Muscle layer of duodenum (tissue), 2 donors: ENCODE measurements around the gene DSCAM.

ENCODE experiments used
- H3K27ac ChIP-seq: one replicate; pipeline ENCODE4 v1.7.0; 2013; ENCODE audit warnings: mild to moderate bottlenecking, low read length
- H3K27me3 ChIP-seq: one replicate; pipeline ENCODE4 v1.7.0; 2013; ENCODE audit warnings: low read depth, mild to moderate bottlenecking, control low read depth, low read length
- H3K36me3 ChIP-seq, 2 donors: one replicate each; pipeline ENCODE4 v1.7.0; 2013; ENCODE audit warnings: low read length in 2 of 2, control low read depth in 1 of 2, mild to moderate bottlenecking in 1 of 2; ENCODE audit not compliant: insufficient read depth in 2 of 2, control insufficient read depth in 1 of 2
- H3K4me1 ChIP-seq, 2 donors: one replicate each; pipeline ENCODE4 v1.7.0; 2013; ENCODE audit warnings: low read length in 2 of 2, mild to moderate bottlenecking in 2 of 2, control low read depth in 1 of 2, moderate library complexity in 1 of 2; ENCODE audit not compliant: insufficient read depth in 2 of 2, control insufficient read depth in 1 of 2
- H3K4me3 ChIP-seq, 2 donors: one replicate each; pipeline ENCODE4 v1.7.0; 2013; ENCODE audit warnings: low read length in 2 of 2, low read depth in 1 of 2, mild to moderate bottlenecking in 1 of 2
- H3K9me3 ChIP-seq, 2 donors: one replicate each; pipeline ENCODE4 v1.7.0; 2013; ENCODE audit warnings: low read length in 2 of 2, control low read depth in 1 of 2, mild to moderate bottlenecking in 1 of 2; ENCODE audit not compliant: control insufficient read depth in 1 of 2
- donor health status: healthy.

The DSCAM gene

GRCh38 chr21:39965026-39965425 is 881.9 kb downstream of the DSCAM start:
- Histone ChIP-seq H3K36me3 (no peaks in the 10 kb centered on the region), H3K4me3 (no peak overlapping the region), H3K9me3 (peaks cover 0 to 11% of the 10 kb centered on the region in 2 donors), H3K27ac (no peak overlapping the region), H3K4me1 (no peaks in the 10 kb centered on the region), H3K27me3 (no peaks in the 10 kb centered on the region)

GRCh38 chr21:39961251-39961650 is 885.7 kb downstream of the DSCAM start:
- Histone ChIP-seq H3K27ac (no peak overlapping the region), H3K9me3 (peaks cover 0 to 14% of the 10 kb centered on the region in 2 donors), H3K36me3 (no peaks in the 10 kb centered on the region), H3K4me1 (peaks cover 0 to 11% of the 10 kb centered on the region in 2 donors), H3K27me3 (no peaks in the 10 kb centered on the region), H3K4me3 (no peak overlapping the region)
